Smooth muscle cell (in vitro differentiated cells): ENCODE results near the gene SIRT5. TPM values are rescaled to one million over a fixed set of nuclear protein-coding genes. Genes with fewer than 3 reads are reported as not detected.

Source experiments
- DNase-seq: peaks from one replicate; lab custom pipeline; 2025; ENCODE audit not compliant: unreplicated experiment; lab: John Stamatoyannopoulos, UW
- H2AFZ ChIP-seq: fragments of 200-600 bp; sonication (generic); 2 replicates; pipeline ENCODE4 v1.6.0; 2016; ENCODE audit warnings: antibody characterized with exemption, low read depth, mild to moderate bottlenecking
- H3F3A ChIP-seq: fragments of 200-600 bp; sonication (generic); 2 replicates; pipeline ENCODE4 v1.6.0; 2017; ENCODE audit warnings: antibody characterized with exemption, low read depth
- H3K27ac ChIP-seq: fragments of 200-600 bp; sonication (generic); 2 replicates; pipeline ENCODE4 v1.5.1; 2016; ENCODE audit warnings: low read depth, mild to moderate bottlenecking
- H3K27me3 ChIP-seq: fragments of 200-600 bp; sonication (generic); 2 replicates; pipeline ENCODE4 v1.6.1; 2016; ENCODE audit warnings: low read depth, mild to moderate bottlenecking
- H3K36me3 ChIP-seq: fragments of 200-600 bp; sonication (generic); 2 replicates; pipeline ENCODE4 v1.5.1; 2016; ENCODE audit warnings: low read depth
- H3K4me1 ChIP-seq: fragments of 200-600 bp; sonication (generic); 2 replicates; pipeline ENCODE4 v1.5.1; 2016; ENCODE audit warnings: low read depth
- H3K4me2 ChIP-seq: fragments of 200-600 bp; sonication (generic); 2 replicates; pipeline ENCODE4 v1.6.0; 2016; ENCODE audit warnings: mild to moderate bottlenecking
- H3K4me3 ChIP-seq: fragments of 200-600 bp; sonication (generic); 2 replicates; pipeline ENCODE4 v1.5.1; 2016; ENCODE audit warnings: mild to moderate bottlenecking
- H3K79me2 ChIP-seq: fragments of 200-600 bp; sonication (generic); 2 replicates; pipeline ENCODE4 v1.6.0; 2016; ENCODE audit warnings: low read depth, mild to moderate bottlenecking
- H3K9ac ChIP-seq: fragments of 200-600 bp; sonication (generic); 2 replicates; pipeline ENCODE4 v1.6.0; 2016; ENCODE audit warnings: low read depth
- H3K9me3 ChIP-seq: fragments of 200-600 bp; sonication (generic); replicated peaks from 2 replicates; pipeline ENCODE4 v1.5.1; 2016; ENCODE audit warnings: low read depth
- H4K20me1 ChIP-seq: fragments of 200-600 bp; sonication (generic); 2 replicates; pipeline ENCODE4 v1.6.0; 2016; ENCODE audit warnings: low read depth
- WGBS: methylation state at CpG from one replicate; pipeline ENCODE4 v1.1.7; 2016; ENCODE audit warnings: low lambda C conversion rate; 5-methylcytosine and 5-hydroxymethylcytosine counted together
- polyA plus RNA-seq: library from polyadenylated mRNA; unstranded; fragments of >200 nt; fragmentation: Nextera tagmentation; extraction: Ambion mirVana; gene quantifications from 2 replicates; pipeline ENCODE4 v1.2.1, GENCODE V29; 2016
- total RNA-seq: library from RNA; depleted of rRNA; stranded (reverse); fragments of >200 nt; gene quantifications from 2 replicates; pipeline ENCODE4 v1.2.3, GENCODE V29; 2014
- TF ChIP-seq, protein P1 (sequence below): fragments of 200-600 bp; sonication (generic); IDR thresholded peaks from 2 replicates; pipeline ENCODE4 v1.5.1; 2017; ENCODE audit warnings: borderline replicate concordance, mild to moderate bottlenecking, antibody characterized with exemption; ENCODE audit not compliant: insufficient read depth, poor library complexity, severe bottlenecking

SIRT5 gene
- total and polyA plus RNA-seq, 2 experiments from 2014 or later, result 5.2 to 5.5 TPM

DNA sequence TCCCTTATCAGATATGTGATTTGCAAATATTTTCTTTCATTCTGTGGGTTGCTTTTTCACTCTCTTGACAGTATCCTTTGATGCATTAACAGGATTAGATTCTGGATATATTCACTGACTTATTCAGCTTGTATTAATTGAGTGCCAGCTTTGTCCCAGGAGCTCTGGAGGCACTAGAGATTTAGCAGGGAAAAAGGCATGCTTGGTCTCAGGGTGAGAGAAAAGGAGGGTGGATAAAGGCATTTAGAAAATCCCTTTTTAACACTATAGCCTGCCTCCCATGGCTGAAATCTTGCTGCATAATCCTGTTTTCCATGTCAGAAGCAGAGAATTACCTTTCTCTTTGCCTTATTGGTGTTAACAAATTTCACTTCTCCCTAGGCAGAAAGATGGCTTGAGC is 28.5 kb upstream of the SIRT5 start:
- Histone ChIP-seq H3K4me1 (no peaks in the 10 kb centered on the region), H3K27ac (no peak overlapping the region), H3K4me3 (no peak overlapping the region), H2AFZ (no peak overlapping the region), H3K9me3 (no peaks in the 10 kb centered on the region), H3K36me3 (no peaks in the 10 kb centered on the region), H3K9ac (no peak overlapping the region), H3K79me2 (no peaks in the 10 kb centered on the region), H3K27me3 (no peaks in the 10 kb centered on the region), H3F3A (no peaks in the 10 kb centered on the region), H4K20me1 (no peaks in the 10 kb centered on the region), H3K4me2 (no peak overlapping the region)
- DNase-seq, result no peak
- TF ChIP-seq, protein P1, sequence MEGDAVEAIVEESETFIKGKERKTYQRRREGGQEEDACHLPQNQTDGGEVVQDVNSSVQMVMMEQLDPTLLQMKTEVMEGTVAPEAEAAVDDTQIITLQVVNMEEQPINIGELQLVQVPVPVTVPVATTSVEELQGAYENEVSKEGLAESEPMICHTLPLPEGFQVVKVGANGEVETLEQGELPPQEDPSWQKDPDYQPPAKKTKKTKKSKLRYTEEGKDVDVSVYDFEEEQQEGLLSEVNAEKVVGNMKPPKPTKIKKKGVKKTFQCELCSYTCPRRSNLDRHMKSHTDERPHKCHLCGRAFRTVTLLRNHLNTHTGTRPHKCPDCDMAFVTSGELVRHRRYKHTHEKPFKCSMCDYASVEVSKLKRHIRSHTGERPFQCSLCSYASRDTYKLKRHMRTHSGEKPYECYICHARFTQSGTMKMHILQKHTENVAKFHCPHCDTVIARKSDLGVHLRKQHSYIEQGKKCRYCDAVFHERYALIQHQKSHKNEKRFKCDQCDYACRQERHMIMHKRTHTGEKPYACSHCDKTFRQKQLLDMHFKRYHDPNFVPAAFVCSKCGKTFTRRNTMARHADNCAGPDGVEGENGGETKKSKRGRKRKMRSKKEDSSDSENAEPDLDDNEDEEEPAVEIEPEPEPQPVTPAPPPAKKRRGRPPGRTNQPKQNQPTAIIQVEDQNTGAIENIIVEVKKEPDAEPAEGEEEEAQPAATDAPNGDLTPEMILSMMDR, result no peak

DNA sequence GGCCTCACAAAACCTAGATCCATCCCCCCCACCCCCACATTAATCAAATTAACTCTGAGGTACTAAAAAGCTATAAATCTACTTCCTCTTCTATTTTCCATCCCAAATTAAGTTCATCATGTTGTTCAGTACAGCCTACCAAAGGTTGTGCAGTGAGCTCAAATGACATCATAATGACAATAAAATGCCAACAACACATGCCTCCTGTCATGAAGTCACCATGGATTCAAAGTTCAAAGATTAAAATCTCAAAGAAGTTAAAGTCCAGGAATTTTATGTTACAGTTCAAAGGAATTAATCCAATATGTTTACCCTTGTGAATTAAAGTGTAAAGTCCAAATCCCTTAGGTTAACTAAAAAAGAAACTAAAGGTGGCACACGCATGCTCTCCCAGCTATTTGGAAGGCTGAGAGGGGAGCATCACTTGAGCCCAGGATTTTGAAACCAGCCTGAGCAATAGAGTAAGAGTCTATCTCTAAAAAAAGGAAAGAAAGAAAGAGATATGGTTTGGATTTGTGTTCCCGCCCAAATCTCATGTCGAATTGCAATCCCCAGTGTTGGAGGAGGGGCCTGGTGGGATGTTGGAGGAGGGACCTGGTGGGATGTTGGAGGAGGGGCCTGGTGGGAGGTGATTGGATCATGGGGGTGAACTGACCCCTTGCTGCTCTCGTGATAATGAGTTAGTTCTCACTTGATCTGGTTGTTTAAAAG is 25.7 kb upstream of the SIRT5 start:
- Histone ChIP-seq H3K27me3 (no peaks in the 10 kb centered on the region), H2AFZ (no peak overlapping the region), H3F3A (no peaks in the 10 kb centered on the region), H3K4me1 (no peaks in the 10 kb centered on the region), H4K20me1 (no peaks in the 10 kb centered on the region), H3K27ac (no peak overlapping the region), H3K4me3 (no peak overlapping the region), H3K36me3 (no peaks in the 10 kb centered on the region), H3K79me2 (no peaks in the 10 kb centered on the region), H3K9me3 (no peaks in the 10 kb centered on the region), H3K9ac (no peak overlapping the region), H3K4me2 (no peak overlapping the region)
- 83% methylated on average over 4 of the region's 4 CpGs for WGBS
- TF ChIP-seq, protein P1, result no peak
- no peak for DNase-seq

DNA sequence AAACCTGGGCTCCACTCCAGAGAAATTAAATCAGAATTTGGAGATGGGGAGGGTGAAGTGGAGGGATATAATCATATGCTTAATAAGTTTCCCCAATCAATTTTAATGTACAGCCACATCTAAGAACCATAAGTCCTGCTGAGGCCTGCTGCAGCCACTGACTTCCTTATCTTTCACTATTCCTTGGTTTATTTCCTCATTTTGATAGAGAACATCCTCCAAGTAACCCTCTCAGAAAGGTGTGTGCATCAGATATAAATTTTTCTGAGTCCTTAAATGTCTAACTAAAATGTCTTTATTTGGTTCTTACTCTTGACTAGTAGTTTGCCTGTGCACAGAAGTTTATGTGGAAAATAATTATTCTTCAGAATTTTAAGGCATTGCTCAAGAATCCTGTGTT is 23.7 kb upstream of the SIRT5 start:
- DNase-seq, result no peak
- peaks cover 15% of the 10 kb centered on the region for H3F3A ChIP-seq
- H3K9me3 ChIP-seq, result no peaks in the 10 kb centered on the region
- no peaks in the 10 kb centered on the region for H4K20me1 ChIP-seq
- H3K36me3 ChIP-seq, result no peaks in the 10 kb centered on the region
- no peak overlapping the region for H3K27ac ChIP-seq
- no peak overlapping the region for H2AFZ ChIP-seq
- no peak overlapping the region for H3K4me3 ChIP-seq
- H3K27me3 ChIP-seq, result no peaks in the 10 kb centered on the region
- no peak overlapping the region for H3K4me2 ChIP-seq
- peaks cover 9% of the 10 kb centered on the region for H3K4me1 ChIP-seq
- TF ChIP-seq, protein P1, result no peak
- H3K9ac ChIP-seq, result no peak overlapping the region
- no peaks in the 10 kb centered on the region for H3K79me2 ChIP-seq

DNA sequence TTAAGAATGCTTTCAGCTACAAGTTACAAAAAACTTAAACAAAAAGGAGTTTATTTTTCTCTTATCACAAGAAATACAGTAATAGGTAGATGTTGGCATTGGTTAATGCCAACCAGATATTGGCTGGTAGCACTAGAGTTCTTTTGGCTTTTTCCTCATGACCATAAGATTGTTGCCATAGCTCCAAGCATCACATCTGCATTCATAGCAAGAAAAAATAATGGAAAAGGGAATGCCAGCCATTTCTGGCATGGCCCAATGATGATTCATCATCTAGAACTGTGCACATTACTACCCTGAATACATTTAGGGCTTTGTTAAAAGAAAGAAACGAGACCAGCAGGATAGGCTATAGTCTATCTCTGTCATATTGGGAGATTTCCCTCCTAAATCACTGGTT is 20.8 kb upstream of the SIRT5 start:
- Histone ChIP-seq H2AFZ (no peak overlapping the region), H3K9ac (no peak overlapping the region), H3K36me3 (no peaks in the 10 kb centered on the region), H3F3A (peaks cover 18% of the 10 kb centered on the region), H3K4me3 (no peak overlapping the region), H3K27ac (no peak overlapping the region), H4K20me1 (no peaks in the 10 kb centered on the region), H3K27me3 (no peaks in the 10 kb centered on the region), H3K4me2 (no peak overlapping the region), H3K4me1 (peaks cover 11% of the 10 kb centered on the region), H3K79me2 (no peaks in the 10 kb centered on the region), H3K9me3 (no peaks in the 10 kb centered on the region)
- DNase-seq, result no peak
- WGBS, result 82% methylated on average over 1 of the region's 1 CpG
- TF ChIP-seq, protein P1, result no peak
